Suppressor macrophage treated with lipopolysaccharide for 1 hour (primary cell): ENCODE measurements around the gene PLK5.

Experiments
- DNase-seq, 3 donors: peaks; one replicate each; pipeline ENCODE4 v3.0.0-alpha.2; 2020 to 2022

The PLK5 gene

DNA sequence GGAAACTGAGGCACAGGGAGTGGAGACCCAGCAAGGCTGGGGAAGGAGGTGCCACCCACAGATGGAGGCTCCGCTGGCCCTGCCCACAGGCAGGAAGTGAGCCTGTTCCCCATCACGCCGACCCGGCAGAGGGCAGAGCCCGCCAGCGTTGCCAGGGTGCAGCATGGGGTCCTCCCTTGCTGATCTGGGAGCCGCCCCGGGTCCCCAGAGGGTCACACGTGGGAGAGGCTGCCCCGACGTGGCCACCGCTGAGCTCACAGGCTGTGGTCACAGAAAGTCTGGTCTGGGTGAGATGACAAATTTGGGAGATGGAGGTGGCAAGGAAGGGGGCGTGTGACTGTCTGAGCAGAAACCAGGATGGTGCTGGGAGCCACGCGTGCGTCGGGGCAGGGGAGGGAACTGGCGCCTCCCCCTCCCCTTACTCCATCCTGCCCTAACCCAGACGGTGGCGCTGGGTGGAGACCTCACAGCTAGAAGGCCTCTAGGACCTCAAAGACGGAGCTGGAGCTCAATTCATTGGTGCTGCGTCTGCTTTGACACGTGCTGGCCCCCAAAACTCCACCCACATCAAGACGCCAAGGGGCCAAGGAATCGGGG, 36.5 kb downstream of the PLK5 start:
- DNase-seq = no peak

DNA sequence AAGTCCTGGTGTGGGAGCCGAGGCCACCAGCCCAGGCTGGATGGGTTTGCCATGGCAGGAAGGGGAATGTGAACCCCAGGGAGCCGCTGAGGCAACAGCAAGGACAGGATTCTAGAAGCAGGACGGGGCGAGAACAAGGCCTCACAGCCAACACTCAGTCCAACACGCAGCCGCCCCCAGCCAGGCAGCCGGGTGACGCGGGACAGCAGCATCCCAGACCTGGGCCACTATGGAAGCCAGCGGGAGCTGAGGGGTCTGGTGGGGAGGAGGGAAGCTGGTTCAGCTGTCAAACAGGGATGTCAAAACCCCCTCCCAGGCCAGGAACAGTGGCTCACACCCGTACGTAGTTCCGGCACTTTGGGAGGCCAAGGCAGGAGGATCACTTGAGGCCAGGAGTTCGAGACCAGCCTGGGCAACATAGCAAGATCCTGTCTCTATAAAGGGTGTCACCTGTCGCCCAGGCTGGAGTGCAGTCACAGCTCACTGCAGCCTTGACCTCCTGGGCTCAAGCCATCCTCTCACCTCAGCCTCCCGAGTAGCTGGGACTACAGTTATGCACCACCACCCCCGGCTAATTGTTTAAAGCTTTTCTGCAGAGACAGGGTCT, 37.5 kb downstream of the PLK5 start:
- no peak for DNase-seq

DNA sequence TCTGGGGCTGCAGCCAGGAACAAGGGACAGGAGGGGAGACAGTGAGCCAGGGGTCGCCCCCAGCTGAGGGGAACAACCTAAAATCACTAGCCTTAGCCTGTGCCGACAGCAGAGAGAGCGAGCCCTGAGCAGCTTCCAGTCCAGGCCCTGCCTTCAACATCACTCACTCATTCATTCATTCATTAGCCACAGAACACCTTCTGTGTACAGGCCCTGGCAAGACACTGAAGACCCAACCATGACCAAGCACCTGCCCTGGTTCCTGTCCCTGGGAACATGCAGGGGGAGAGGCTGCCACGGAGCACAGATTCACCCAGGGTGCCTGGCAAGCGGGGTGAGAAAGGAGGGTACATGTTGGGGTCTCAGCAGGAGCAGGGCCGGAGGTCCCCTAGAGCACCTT, 39.4 kb downstream of the PLK5 start:
- DNase-seq = no peak

DNA sequence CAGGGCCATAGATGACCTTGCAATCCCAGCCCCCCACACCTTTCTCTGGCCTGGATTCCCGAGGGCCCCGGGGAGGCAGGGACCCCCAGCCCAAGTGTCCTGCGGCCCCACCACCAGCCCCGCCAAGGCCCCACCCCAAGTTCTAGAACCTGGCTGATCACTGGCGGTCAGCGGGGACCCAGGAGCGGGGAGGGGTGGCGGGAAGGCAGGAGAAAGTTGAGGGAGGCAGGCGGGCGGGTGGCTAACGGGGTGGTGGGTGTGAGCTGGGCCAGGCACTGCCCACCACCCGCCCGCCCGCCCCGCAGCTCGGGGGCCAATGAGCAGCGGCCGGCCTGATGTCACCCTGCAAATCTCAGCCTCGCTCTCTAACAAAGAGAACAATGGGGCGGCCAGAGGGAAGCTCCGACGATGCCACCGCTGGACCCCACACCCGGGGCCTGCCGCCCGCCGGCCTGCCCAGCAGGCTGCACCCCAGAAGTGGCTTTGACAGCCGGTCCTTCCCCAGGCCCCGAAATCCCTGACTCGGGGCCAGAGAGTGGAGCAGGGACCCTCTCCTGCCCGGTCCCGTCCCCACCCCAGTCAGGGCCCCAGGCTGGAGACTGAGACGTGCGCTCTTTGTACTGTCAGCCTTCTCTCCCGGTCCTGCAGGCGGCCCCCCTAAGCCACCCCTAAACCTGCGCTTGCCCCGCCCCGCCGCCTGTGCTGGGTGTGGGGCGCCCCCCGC, 42.7 kb downstream of the PLK5 start:
- no peak for DNase-seq

DNA sequence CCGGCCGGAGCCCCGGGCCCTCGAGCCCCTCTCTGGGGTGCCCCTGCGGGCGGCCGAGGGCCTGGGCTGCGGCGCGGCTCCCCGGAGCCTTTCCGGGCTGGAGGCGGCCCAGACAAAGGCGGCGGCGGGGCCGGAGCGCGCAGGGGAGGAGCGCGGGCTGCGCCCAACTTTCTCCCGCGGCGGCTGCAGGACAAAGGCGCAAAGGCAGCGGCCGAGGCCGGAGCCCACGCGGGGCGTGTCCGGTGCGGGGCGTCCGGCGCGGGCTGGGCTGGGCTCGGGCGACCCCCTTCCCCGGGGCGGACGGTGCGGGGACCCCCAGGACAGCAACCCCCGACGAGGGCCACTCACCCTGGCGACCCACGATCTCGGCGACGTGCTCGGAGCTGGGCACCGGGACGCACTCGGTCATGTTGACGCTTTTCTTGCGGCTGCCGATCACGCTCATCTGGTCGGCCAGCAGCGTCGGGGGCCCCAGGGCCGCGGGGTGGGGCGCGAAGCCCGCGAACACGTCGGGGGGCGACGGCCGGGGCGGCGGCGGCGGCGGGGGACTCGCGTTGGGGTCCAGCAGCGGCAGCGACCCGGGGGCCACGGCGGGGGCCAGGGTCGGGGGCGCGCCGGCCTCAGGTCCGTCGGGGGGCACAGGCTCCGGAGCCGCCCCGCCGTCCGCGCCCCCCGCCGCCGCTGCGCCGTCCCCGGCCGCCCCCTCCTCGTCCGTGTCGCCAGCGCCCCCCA, 43.4 kb downstream of the PLK5 start:
- DNase-seq = peak; percentile 35 to 70 (median 44)

DNA sequence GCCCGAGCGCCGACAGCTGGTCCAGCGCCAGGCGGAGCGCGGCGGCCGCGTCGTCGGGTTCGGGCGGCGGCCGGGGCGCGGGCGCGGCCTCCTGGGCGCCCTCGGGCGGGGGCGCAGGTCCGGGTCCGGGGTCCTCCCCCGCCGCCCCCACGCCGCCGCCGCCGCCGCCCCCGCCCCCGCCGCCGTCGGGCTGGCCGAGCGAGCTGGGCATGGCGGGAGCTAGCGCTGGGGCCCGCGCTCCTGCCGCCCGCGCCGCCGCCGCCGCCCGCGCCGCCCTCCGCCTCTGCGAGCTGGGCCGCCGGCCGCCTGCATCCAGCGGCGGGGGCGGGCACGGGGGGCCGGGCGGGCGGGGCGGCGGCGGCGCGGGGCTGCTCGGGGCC, 44.0 kb downstream of the PLK5 start:
- peak in 1 of 3 donors; percentile 15 for DNase-seq

DNA sequence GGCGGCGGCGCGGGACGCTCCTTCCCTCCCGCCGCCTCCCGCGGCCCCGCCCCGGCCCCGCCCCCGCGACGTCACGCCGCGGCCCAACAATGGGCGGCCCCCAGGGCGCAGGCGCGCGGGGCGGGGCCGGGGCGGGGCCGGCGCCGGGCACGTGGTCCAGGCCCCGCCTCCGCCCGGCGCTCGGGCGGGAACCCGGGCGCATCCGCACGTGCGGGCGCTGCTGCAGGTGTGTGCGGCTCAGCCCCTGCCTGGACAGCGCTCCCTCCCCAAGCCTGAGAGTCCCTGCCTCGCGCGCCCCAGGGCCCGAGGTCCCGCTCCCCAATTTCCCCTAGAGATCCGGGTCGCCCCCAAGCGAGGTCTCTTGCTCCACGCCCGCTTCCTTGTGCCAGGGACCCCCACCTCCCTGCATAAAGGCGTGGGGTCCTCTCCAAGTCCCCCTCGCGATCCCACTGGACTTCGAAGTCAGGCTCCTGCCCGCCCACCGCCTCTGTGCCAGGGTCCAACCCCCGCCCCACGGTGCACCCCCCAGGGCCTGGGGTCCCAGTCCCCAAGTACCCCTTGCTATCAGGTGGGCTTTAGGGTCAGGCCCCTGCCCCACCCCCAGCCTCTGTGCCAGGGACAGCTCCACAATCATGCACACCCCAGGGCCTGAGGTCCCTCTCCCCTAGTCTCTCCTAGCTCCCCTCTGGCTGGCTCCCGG, 44.6 kb downstream of the PLK5 start, which contains the start of gene MEX3D:
TSS of gene MEX3D (minus strand) at position 6 of the 700 bp plus-strand sequence. CDS start 267 bp downstream, outside the sequence.
- peak; percentile 85 to 98 (median 95) for DNase-seq

DNA sequence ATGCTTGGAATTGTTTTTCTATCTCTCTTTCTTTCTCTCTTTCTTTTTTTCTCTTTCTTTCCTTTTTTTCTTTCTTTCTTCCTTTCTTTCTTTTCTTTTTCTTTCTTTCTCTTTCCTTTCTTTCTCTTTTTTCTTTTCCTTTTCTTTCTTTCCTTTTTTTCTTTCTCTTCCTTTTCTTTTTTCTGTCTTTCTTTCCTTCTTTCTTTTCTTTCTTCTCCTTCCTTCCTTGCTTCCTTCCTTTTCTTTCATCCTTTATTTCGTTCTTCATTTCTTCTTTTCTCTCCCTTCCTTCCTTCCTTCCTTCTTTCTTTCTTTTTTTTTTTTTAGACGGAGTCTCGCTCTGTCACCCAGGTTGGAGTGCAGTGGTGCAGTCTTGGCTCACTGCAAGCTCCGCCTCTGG, 46.1 kb downstream of the PLK5 start:
- no peak for DNase-seq

DNA sequence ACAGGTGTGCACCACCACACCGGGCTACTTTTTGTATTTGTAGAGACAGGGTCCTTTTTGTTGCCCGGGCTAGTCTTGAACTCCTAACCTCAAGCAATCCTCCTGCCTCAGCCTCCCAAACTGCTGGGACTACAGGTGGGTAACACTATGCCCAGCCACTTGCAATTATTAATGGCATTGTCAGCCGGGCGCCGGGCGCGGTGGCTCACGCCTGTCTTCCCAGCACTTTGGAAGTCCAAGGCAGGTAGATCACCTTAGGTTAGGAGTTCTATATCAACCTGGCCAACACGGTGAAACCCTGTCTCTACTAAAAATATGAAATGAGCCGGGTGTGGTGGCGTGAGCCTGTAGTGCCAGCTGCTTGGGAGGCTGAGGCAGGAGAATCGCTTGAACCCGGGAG, 47.0 kb downstream of the PLK5 start:
- no peak for DNase-seq

DNA sequence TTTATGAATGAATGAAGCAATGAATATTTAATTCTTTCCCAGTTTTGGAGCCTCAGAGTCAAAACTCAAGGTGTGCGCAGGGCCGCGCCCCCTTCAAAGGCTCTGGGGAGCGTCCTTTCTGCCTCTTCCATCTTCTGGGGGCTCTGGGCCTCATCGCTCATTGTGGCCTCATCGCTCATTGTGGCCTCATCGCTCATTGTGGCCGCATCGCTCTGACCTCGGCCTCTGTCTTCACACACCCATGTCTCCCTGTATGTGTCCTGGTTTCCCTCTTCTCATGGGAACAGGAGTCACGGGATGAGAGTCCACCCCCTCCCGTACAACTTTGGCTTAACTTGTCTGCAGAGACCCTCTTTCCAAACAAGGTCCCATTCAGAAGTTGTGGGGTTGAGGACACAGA, 47.5 kb downstream of the PLK5 start:
- DNase-seq = no peak

DNA sequence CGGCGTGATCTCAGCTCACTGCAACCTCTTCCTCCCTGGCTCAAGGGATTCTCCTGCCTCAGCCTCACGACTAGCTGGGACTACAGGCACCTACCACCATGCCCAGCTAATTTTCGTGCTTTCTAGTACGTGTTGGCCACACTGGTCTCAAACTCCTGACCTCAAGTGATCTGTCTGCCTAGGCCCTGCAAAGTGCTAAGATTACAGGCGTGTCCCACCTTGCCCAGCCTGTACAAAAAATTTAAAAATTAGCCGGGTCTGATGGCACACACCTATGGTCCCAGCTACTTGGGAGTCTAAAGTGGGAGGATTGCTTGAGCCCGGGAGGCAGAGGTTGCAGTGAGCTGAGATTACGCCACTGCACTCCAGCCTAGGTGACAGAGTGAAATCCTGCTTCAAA, 48.9 kb downstream of the PLK5 start:
- DNase-seq = no peak

DNA sequence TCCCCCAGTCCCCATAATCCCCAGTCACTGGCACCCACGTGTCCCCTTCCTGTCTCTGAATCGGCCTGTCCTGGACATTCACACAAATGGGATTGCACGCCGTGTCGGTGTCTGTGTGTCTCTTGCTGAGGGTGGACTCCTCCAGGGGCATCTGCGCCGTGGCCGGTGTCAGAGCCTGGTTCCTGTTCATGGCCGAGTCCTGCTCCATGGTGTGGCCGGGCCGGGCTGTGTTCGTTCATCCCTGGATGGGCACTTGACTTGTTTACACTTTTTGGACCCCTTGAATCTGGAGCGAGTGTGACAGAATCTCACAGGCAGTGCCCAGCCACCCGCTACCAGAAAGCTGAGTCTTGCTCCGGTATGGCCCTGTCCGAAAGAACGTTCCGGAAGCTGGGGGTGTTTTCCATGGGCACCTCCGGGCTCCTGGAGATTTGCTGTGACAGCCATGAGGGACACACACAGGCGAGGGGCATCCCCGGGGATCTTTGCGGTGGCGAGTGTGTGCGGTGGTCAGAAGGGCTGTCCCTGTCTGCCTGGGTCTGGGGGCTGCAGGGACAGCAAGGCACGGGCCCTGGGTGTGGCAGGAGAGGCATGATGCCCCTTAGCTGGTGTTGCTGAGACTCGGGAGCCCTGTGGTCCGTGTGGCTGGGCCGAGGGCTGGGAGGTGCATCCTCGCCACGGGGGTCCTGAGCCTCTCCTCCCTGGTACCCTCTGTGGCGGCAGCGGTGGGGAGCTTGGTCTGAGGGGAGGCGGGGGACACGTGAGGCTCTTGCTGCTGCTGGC, 50.7 kb downstream of the PLK5 start:
- no peak for DNase-seq

DNA sequence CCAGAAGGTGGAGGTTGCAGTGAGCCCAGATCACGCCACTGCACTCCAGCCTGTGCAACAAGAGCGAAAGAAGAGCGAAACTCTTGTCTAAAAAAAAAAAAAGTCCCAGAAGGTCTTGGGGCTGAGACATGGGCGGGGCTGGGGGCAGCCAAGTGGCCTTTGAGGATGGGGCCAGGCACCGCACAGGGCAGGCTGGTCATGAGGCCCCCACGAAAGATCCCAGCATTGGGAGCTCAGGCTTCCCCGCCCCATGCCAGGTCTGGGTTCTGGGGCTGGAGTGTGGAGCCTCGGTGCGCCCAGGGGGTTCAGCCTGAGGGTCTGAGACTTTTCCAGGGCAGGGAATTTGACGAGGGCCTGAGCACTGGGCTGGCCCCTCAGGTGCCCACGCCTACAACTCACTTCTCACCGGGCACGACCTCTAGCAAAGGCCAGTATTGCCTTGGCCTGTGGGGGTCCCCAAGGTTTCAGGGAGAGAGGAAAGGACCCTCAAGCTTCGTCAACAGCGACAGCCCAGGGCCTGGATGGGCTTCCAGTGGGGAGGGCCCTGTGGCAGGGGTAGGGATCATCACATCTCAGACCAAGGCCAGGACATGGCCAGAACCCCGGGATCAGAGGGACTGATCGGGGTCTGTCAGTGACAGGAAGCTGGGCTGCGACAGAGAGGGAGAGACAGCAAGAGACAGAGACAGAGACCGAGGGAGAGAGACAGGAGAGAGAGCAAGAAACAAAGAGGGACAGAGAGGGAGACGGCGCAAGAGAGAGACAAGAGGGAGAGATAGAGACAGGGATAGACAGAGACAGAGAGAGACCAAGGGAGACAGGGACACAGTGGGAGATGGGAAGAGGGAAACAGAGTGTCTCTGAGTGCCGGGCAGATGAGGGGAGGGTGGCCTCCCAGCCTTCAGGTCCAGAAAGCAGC, 51.7 kb downstream of the PLK5 start:
- DNase-seq = no peak

DNA sequence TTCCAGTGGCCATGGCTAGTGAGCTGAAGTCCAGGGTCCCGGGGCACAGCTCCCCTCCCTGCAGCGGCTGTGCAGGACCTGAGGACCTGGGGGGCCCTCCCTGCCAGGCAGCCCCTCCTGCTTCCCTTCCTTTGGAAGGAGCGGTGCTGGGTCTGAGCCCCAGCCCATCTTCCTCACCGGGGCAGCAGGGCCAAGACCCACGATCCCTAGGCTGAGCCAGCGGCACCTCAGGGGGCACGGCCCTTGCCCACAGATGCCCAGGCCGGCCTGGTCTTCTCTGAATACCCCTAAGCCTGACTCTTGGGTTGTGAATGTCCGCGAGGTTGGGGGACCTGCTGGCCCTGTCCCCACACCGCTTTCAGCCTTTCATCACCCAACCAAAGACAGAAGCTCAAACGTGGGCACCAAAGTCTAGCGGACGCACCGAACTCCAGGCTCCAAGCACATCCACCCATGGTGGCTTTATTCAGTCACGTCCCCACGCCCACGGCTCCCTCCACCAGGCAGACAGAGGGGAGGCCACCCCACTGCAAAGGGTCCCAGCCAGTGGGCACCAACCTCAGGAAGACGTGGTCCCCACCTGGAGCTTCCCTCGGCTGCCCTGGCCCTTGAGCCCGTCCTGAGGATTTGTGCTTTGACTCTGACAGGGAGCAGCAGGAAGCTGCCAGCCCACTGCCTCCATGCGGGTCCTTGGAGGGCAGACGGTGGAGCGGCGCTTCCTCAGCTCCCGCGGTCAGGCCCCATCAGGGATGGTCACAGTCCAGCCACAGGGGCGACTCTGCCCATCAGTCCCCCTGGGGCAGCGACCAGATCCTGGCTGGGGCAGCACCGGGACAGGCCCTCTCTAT, 52.6 kb downstream of the PLK5 start:
- DNase-seq = no peak

DNA sequence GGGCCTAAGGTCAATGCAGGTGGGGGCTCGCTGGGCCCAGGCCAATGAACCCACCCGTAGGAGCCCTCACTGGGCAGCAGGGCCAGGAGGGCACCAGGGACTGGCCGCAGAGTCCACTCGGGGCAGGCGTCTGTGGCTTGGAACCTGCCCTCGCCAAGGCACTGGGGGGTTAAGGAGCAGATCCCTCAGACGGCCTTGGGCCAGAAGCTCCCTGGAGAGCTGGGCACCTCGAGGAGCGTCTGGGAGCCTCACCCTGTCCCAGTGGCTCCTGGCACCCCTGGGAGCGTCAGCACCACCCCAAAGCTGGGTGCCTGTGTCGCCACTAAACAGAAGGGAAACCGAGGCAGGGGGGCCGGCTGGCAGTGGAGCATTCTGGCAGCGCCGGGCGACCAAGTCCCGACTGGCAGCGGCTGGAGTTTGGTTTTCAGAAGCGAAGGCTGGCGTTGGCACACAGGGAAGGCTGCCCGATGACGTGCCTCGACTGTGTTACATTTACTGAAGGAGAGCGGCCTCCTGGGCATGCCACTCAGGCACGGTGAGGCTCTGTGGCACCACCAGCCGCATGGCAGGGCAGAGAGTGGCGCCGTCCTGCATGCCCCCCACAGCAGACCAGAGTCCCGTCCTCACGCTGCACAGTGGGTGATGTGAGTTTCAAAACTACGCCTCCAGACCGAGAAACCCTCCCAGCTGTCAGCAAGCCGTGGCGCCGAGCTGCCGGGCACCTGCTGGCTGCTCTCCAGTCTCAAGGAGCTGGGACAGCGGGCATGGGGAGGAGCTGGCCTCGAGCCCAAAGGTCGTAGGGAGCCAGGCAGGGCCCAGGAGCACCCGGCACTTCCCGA, 53.4 kb downstream of the PLK5 start:
- DNase-seq = no peak

DNA sequence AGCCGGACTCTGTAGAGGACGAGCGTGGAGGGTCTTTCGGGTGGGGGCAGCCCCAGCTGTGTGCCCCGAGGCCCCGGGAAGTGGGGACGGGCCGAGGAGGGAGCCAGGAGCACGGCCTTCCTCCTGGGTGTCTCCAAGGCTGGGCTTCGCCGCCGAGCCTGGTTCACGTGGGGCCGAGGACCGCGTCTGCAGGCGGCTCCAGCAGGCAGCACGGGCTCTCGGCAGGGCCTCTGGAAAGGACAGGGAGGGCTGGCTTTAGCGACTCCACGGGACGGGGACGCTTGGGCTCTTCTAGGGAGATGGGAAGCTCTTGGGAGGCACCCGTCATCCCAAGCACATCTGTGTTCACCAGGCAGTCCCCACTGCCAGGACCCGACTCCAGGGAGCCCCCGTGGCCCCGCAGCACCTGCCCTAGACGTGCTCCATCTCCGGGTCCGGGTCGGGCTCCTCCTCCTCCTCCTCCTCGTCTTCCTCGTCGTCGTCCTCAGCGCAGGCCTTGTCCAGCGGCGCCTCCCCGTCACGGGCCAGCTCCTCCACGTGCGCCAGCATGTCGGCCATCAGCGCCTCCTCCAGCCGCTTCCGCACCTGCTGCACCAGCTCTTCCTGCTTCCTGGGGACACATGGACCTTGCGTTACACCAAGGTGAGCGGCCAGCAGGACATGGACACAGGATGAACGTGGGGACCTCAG, 54.2 kb downstream of the PLK5 start:
- no peak for DNase-seq

DNA sequence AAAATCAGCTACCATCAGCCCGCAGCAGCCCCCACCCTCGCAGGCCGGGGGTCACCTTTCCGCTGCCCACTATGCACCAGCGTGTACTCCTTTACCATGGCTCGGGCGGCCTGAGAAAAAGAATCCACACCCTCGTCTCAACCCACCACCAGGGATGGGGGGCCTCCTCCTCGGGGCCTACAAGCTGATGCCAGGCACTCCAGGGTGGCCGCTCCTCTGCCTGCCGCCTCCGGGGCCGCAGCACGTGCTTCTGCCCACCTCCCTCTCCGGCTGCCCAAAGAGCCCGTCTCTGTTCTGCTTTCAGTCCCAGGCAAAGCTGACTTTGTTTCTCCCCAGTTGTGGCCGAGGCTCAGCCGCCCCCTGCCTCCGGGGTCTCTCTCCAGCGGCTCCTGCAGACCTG, 55.3 kb downstream of the PLK5 start:
- no peak for DNase-seq

DNA sequence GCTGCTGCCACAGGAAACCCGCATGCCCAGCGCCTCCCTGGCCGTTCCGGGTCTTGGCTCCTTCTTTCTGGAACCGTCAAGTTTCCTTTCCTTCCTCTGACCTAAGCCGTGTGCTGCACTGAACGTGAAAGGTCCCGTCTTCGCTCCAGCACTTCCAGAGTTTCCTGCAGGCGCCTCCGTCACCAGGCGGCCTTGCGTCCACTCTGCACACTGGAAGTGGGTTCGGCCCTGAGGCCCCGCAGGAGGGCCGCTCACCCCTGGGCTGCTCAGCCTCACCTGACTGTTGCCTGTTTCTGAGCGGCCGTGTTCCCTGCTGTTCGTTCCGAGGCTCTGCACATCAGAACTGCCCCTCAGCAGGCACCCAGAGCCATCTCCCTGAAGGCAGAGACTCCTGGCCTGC, 56.5 kb downstream of the PLK5 start:
- DNase-seq = no peak

DNA sequence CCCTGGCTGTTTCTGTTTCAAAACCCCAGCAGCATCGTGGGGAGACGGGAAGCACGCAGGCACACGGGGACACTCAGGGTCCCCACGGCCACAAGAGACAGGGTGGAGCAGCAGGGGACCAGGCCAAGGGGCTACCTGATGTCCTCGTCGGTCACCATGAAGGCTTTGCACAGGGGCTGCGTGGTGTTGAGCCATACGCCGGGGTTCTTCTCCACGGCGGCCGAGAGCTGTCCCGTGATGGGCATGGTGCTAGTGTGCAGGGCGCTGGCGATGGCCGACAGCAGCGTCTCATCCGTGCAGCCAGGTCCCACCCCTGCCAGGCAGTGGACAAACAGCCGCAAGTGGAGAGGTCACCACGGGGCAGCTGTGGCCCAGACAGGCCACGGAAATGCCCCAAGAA, 57.1 kb downstream of the PLK5 start:
- DNase-seq = no peak
